GM23338 (cell line): ENCODE measurements around the gene FAM72C.
"Not testable (repeated sequence)": the region's sequence is repeated elsewhere in the genome, so short reads cannot be mapped to it uniquely, and the experiment has no call there.

Experiments used
- CREB1 ChIP-seq: fragments of 250-450 bp; sonication (Bioruptor Pico); IDR thresholded peaks from 2 replicates; pipeline ENCODE4 v1.5.0; 2020; ENCODE audit warnings: low read depth, mild to moderate bottlenecking, moderate library complexity
- EZH2 ChIP-seq: fragments of 200-600 bp; sonication (generic); IDR thresholded peaks from one replicate; pipeline ENCODE4 v1.8.0; 2017; ENCODE audit warnings: antibody characterized with exemption, mild to moderate bottlenecking, low read depth; ENCODE audit not compliant: unreplicated experiment
- EZH2phosphoT487 ChIP-seq: fragments of 200-600 bp; sonication (generic); IDR thresholded peaks from one replicate; pipeline ENCODE4 v1.8.1; 2018; ENCODE audit warnings: antibody characterized with exemption; ENCODE audit not compliant: unreplicated experiment
- JUNB ChIP-seq: IDR thresholded peaks from one replicate; pipeline ENCODE4 v1.6.1; 2016; ENCODE audit warnings: antibody characterized with exemption; ENCODE audit not compliant: unreplicated experiment
- NANOG ChIP-seq: IDR thresholded peaks from 2 replicates; pipeline ENCODE4 v1.6.1; 2016; ENCODE audit warnings: antibody characterized with exemption, borderline replicate concordance
- POLR2AphosphoS5 ChIP-seq: IDR thresholded peaks from 2 replicates; pipeline ENCODE4 v1.6.1; 2016; ENCODE audit warnings: antibody characterized with exemption, low read depth
- TF ChIP-seq, protein P1 (sequence below), 2 experiments: fragments of 200-600 bp in 1 of 2; sonication (generic) in 1 of 2; conservative IDR thresholded peaks; 2 replicates each; pipeline versions ENCODE4 v1.5.1 to v1.6.1; 2016 to 2017; ENCODE audit warnings: antibody characterized with exemption in 2 of 2, low read depth in 2 of 2, mild to moderate bottlenecking in 2 of 2, moderate library complexity in 1 of 2

DNA sequence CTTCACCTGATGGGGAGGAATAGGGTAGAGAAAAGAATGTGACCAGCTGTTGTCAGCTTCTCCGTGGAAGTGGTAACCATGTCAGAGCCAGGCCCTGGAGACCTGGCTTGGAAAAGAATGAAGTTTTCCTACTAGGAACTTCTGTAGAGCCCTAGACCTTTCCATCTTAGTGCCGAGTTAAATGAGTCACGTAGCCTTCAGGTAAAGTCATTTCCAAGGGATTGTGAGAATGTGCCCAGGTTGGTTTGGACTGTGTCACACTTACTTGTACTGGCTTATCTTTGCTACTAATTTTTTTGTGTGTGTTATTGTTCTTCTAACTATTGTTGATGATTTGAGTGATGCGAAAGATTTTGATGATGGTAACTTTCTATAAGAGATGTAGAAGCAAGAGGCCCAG, 42.3 kb upstream of the FAM72C start:
- TF ChIP-seq, protein P1, sequence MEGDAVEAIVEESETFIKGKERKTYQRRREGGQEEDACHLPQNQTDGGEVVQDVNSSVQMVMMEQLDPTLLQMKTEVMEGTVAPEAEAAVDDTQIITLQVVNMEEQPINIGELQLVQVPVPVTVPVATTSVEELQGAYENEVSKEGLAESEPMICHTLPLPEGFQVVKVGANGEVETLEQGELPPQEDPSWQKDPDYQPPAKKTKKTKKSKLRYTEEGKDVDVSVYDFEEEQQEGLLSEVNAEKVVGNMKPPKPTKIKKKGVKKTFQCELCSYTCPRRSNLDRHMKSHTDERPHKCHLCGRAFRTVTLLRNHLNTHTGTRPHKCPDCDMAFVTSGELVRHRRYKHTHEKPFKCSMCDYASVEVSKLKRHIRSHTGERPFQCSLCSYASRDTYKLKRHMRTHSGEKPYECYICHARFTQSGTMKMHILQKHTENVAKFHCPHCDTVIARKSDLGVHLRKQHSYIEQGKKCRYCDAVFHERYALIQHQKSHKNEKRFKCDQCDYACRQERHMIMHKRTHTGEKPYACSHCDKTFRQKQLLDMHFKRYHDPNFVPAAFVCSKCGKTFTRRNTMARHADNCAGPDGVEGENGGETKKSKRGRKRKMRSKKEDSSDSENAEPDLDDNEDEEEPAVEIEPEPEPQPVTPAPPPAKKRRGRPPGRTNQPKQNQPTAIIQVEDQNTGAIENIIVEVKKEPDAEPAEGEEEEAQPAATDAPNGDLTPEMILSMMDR (conservative IDR thresholded peaks at IDR 0.05; ENCODE audit: low read depth in 2 of 2) = not testable (repeated sequence)
- not testable (repeated sequence) for TF ChIP-seq EZH2phosphoT487; POLR2AphosphoS5; NANOG; EZH2; CREB1 (CRISPR knock-in tag); JUNB
